ENCODE data around the gene AHNAK.

DNA sequence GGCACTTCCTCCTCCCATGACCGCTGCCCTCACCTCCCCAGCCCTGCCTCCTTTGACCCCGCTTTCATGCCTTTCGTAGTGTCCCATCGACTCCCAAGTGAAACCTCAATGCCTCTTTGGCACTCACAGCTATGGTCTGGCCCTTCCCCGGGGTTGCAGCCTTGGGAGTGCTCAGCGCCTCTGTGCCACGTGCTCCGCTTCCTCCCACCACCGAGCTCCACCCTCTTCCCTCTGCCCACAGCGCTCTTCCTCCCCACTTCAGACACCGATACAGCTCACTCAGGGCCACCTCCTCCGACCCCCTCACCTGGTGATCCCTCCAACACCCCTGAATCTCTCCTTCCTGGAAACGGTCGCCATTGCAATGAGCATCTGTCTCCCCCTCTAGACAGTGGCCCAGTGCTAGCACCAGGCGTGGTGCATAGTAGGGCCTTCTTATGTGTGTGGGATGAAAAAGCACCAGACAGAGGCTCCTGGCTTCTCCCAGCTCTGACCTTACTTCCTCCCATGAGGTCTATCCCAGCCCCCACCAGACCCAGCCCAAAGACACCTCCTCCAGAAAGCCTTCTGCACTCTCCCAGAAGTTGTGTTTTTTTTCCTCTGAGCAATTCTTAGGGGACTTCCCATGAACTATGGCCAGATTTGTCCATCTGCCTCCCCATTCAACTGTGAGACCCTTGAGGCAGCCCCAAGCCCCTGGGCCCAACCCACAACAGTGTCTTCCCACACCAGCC, 144.2 kb downstream of the AHNAK start:
- no peak for TF ChIP-seq POLR2A (IDR thresholded peaks at IDR 0.05)
- TF ChIP-seq, protein P1, sequence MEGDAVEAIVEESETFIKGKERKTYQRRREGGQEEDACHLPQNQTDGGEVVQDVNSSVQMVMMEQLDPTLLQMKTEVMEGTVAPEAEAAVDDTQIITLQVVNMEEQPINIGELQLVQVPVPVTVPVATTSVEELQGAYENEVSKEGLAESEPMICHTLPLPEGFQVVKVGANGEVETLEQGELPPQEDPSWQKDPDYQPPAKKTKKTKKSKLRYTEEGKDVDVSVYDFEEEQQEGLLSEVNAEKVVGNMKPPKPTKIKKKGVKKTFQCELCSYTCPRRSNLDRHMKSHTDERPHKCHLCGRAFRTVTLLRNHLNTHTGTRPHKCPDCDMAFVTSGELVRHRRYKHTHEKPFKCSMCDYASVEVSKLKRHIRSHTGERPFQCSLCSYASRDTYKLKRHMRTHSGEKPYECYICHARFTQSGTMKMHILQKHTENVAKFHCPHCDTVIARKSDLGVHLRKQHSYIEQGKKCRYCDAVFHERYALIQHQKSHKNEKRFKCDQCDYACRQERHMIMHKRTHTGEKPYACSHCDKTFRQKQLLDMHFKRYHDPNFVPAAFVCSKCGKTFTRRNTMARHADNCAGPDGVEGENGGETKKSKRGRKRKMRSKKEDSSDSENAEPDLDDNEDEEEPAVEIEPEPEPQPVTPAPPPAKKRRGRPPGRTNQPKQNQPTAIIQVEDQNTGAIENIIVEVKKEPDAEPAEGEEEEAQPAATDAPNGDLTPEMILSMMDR (IDR thresholded peaks at IDR 0.05), result no peak
